Amniotic epithelial cell (primary cell): ENCODE results near the gene SLCO1B3.
"Not testable (repeated sequence)": the region's sequence is repeated elsewhere in the genome, so short reads cannot be mapped to it uniquely, and the experiment has no call there.

ENCODE experiments used
- DNase-seq: peaks from one replicate; pipeline ENCODE4 v3.0.0-alpha.2; 2010; ENCODE audit warnings: low read depth

Gene SLCO1B3, protein sequence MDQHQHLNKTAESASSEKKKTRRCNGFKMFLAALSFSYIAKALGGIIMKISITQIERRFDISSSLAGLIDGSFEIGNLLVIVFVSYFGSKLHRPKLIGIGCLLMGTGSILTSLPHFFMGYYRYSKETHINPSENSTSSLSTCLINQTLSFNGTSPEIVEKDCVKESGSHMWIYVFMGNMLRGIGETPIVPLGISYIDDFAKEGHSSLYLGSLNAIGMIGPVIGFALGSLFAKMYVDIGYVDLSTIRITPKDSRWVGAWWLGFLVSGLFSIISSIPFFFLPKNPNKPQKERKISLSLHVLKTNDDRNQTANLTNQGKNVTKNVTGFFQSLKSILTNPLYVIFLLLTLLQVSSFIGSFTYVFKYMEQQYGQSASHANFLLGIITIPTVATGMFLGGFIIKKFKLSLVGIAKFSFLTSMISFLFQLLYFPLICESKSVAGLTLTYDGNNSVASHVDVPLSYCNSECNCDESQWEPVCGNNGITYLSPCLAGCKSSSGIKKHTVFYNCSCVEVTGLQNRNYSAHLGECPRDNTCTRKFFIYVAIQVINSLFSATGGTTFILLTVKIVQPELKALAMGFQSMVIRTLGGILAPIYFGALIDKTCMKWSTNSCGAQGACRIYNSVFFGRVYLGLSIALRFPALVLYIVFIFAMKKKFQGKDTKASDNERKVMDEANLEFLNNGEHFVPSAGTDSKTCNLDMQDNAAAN

GRCh38 chr12:20810487-20810886 lies at the start of gene SLCO1B3:
Gene SLCO1B3, plus strand, starts transcription at chr12:20810705. Its CDS starts 5,034 bp downstream, at chr12:20815739.
- no peak for DNase-seq

GRCh38 chr12:20777420-20777819 lies 33.1 kb upstream of the SLCO1B3 start:
- no peak for DNase-seq

DNA sequence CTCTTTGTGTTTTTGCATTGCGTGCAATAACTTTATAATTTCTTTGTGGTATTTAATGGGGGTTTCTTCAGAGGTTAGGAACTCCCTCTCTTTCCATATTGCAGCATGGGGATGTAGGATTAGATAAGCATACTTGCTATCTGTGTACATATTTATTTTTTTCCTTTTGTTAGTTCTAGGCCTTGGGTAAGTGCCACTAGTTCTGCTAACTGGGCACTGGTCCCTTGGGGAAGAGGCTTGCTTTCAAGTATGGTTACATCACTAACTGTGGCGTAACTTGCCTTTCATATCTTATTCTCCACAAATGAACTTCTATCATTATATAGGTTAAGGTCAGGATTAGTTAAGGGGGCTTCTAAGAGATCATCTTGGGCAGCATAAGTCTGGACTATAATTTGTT lies 31.5 kb upstream of the SLCO1B3 start:
- no peak for DNase-seq

- not testable (repeated sequence) for DNase-seq
Observed at GRCh38 chr12:20779971-20780370, 30.5 kb upstream of the SLCO1B3 start.

GRCh38 chr12:20783796-20784357 lies 26.6 kb upstream of the SLCO1B3 start:
- DNase-seq = not testable (repeated sequence)

DNA sequence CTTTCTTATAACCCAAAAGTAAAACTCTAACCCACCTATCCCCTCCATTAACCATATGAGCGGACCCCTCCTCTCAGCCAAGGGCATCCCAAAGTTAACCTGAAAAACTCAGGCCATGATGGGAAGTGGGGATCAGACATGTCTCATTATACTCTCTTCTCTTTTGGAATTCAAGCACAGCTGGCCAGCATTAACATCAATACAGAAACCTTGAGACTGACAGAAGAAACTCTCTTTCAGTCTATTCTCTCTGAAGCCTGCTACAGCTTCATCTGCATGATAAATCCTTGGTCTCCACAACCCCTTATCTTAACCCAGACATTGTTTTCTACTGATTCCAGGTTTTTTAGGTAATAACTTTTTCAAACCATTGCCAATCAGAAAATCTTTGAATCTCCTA lies 17.5 kb upstream of the SLCO1B3 start:
- DNase-seq = no peak

DNA sequence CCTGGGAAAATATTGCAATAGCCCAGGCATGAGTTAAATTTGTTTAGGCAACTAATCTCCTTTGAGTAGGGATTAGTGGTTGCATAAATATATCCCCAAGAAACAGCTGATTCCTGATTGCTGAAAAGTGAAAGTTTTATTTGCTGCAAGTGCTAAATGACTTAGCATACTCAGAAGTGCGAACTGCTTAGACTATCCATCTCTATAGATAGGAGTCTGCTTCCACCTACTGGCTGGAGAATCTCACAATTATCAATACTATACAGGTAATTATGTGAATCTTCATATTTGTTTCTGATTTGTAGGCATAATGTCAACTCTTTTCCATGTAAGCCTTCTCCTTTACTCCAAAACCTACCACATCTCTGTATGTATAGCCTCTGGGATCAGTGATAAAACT lies 12.0 kb upstream of the SLCO1B3 start:
- DNase-seq = no peak

- no peak for DNase-seq
Observed at GRCh38 chr12:20800160-20800559, 10.3 kb upstream of the SLCO1B3 start.

GRCh38 chr12:20801035-20801434 lies 9.5 kb upstream of the SLCO1B3 start:
- no peak for DNase-seq

DNA sequence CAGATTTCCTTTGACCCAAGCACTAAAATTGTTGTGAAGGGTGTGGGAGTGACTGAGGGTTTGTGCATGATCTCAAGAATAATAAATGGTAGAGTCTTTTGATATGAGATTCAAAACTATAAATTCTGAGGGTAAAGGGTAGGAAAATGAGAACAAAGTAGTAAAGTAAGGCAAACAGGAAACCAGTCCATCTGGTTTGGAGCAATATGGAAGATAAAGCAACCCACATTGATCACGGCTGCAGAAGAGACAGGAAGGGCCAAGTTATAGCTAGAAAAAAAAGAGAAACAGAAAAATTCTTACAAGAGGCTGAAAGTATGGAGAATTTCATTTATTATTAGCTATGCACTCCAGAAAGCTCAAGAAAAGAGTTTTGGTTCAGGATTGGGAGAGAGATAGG lies 4.6 kb upstream of the SLCO1B3 start:
- DNase-seq = no peak

DNA sequence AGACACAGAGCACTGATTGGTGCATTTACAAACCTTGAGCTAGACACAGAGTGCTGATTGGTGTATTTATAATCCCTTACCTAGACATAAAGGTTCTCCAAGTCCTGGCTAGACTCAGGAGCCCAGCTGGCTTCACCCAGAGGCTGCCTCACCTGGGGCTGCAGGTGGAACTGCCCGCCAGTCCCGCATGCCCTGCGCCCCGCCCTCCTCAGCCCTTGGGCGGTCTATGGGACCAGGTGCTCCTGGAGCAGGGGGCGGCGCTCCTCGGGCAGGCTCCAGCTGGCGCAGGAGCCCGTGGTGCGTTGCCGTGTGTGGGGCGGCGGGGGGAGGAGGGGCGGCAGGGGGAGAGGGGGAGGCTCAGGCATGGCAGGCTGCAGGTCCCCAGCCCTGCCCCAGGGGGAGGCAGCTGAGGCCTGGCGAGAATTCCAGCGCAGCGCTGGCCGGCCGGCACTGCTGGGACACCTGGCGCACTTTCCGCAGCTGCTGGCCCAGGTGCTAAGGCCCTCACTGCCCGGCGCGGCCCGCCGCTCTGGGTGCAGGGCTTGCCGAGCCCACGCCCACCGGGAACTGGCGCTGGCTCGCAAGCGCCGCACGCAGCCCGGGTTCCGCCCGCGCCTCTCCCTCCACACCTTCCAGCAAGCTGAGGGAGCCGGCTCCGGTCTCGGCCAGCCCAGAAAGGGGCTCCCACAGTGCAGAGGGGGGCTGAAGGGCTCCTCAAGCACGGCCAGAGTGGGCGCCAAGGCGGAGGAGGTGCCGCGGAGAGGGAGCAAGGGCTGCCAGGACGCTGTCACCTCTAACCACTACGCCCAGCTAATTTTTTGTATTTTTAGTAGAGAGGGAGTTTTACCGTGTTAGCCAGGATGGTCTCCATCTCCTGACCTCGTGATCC lies 3.1 kb upstream of the SLCO1B3 start:
- no peak for DNase-seq

- no peak for DNase-seq
Observed at GRCh38 chr12:20808521-20808920, 2.0 kb upstream of the SLCO1B3 start.

GRCh38 chr12:20815574-20815973 lies 5.1 kb downstream of the SLCO1B3 start:
- DNase-seq = no peak

DNA sequence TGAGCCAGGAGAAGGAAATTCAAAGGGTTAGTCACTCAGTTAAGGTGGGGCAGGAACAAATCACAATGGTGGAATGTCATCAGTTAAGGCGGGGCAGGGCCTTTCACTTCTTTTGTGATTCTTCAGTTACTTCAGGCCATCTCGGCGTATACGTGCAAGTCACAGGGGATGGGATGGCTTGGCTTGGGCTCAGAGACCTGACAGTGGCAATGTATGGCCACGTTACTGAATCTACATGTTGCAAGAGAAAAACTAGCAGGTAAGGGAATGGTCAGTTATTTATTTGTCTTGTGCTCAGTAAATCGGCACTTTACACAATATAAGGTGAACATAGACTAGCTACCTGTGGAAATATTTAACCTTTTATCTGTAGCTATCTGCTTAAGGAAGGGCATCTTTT lies 11.9 kb downstream of the SLCO1B3 start:
- no peak for DNase-seq

DNA sequence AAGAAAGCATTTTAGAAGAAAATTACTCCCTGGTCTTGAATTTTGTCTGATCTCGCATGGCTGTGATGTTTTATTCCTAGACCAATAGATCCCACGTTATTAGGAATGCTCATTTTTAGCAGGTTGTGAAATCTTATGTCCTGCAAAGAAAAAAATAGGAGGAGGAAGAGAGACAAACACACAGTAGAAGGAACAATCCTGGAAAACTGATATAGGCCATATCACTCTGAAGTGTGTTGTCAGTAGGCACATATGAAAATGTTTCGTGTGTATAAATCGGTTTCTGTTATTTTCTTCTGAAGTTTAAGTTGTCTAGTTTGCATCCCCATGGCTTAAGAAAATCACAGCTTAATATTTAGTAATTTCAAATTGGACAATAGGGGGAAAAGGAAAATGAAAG lies 12.4 kb downstream of the SLCO1B3 start:
- DNase-seq = no peak

- no peak for DNase-seq
Observed at GRCh38 chr12:20829919-20830318, 19.4 kb downstream of the SLCO1B3 start.

GRCh38 chr12:20830456-20830855 lies 20.0 kb downstream of the SLCO1B3 start:
- no peak for DNase-seq

GRCh38 chr12:20832911-20833310 lies 22.4 kb downstream of the SLCO1B3 start:
- no peak for DNase-seq

DNA sequence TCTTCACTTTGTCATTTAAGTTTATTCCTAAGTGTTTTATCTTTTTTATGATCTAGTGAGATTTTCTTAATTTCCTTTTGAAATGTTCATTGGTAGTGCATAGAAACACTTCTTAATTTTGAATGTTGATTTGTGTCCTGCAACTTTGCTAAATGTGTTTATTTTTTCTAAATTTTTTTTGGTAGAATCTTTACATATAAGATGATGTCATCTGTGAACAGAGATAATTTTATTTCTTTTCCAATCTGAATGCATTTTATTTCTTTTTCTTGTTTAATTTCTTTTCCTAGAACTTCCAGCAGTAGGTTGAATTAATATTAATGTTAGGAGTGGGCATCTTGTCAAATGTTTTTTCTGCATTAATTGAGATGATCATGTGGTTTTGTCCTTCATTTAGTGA lies 42.1 kb downstream of the SLCO1B3 start:
- no peak for DNase-seq

GRCh38 chr12:20863056-20863455 lies 52.6 kb downstream of the SLCO1B3 start:
- DNase-seq = no peak

- DNase-seq = no peak
Observed at GRCh38 chr12:20865873-20866272, 55.4 kb downstream of the SLCO1B3 start.

DNA sequence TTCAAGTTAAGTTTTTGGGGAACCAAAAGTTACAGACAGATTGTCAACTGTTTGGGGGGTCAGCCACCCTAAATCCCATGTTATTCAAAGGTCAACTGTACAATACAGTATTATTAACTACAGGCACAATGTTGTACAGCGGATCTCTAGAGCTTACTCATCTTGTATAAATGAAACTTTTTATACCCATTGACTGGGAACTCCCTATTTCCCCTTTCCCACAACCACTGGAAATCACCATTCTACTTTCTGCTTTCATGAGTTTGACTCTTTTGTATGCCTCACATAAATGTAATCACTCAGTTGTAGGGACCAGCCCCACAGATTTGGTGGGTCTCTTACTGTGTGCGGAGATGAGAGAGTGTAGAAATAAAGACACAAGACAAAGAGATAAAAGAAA lies 57.8 kb downstream of the SLCO1B3 start:
- no peak for DNase-seq
